HepG2 (cell line): Measurements from ENCODE around the gene GDF2. TPM values are rescaled to one million over a fixed set of nuclear protein-coding genes. Genes with fewer than 3 reads are reported as not detected.

Experiments used
- ATAC-seq: fragments of 200-7000 bp; cut with Tn5 transposase; 3 replicates; pipeline ENCODE4 v1.9.1; 2020; ENCODE audit warnings: mild to moderate bottlenecking, moderate library complexity
- BruUV-seq: library from RNA; stranded (reverse); fragments of 400-500 nt; replicated peaks from 2 replicates; lab custom pipeline; 2021; lab: Mats Ljungman, UMichigan
- CTCF ChIA-PET: fragments of 300-600 bp; formaldehyde crosslinking; extraction: SDS; loops from one replicate; lab custom pipeline; 2021; ENCODE audit warnings: low total read pairs, inconsistent platforms, low intra/inter-chr PET ratio; lab: Yijun Ruan, JAX
- POLR2A ChIA-PET: fragments of 350-600 bp; sonication (Branson Sonifier 250); formaldehyde crosslinking; loops from one replicate; lab custom pipeline; 2020; ENCODE audit warnings: antibody characterized with exemption, inconsistent platforms; lab: Yijun Ruan, JAX
- DNase-seq: peaks from one replicate; pipeline ENCODE4 v3.0.0-alpha.2; 2015; ENCODE audit warnings: low spot score
- FAIRE-seq: peaks from 3 replicates; lab custom pipeline; 2011; peaks lifted over from hg19 to GRCh38; lab: Jason Lieb, UNC
- H2AFZ ChIP-seq: one replicate; pipeline ENCODE4 v1.6.1; 2011; ENCODE audit warnings: low read length, inconsistent platforms
- H3K27ac ChIP-seq: fragments of 300-600 bp; 3 replicates; pipeline ENCODE4 v1.8.0; 2011; ENCODE audit warnings: mixed run types, mild to moderate bottlenecking, mixed read lengths, low read length, inconsistent platforms; ENCODE audit not compliant: insufficient read depth; ENCODE audit errors: extremely low read length
- H3K27me3 ChIP-seq, 2 experiments: fragments of 200-600 bp in 1 of 2; 2 replicates in 1 of 2; 3 replicates in 1 of 2; pipeline versions ENCODE4 v1.6.0 to v1.8.0; 2011; ENCODE audit warnings: low read length in 2 of 2, mild to moderate bottlenecking in 2 of 2, moderate library complexity in 2 of 2, inconsistent platforms in 1 of 2; ENCODE audit not compliant: insufficient read depth in 2 of 2, control insufficient read depth in 1 of 2
- H3K36me3 ChIP-seq, 2 experiments: fragments of 200-600 bp in 1 of 2; replicated peaks in 1 of 2; 2 replicates in 1 of 2; 3 replicates in 1 of 2; pipeline versions ENCODE4 v1.5.1 to v1.8.0; 2011; ENCODE audit warnings: low read length in 2 of 2, inconsistent platforms in 1 of 2; ENCODE audit not compliant: insufficient read depth in 2 of 2, control insufficient read depth in 1 of 2
- H3K4me1 ChIP-seq: 2 replicates; pipeline ENCODE4 v1.5.1; 2012; ENCODE audit warnings: low read length, inconsistent platforms; ENCODE audit not compliant: insufficient read depth
- H3K4me2 ChIP-seq: 2 replicates; pipeline ENCODE4 v1.6.0; 2011; ENCODE audit warnings: low read depth, low read length, inconsistent platforms
- H3K4me3 ChIP-seq, 3 experiments: fragments of 200-600 bp in 1 of 3; sonication (generic), shearing (Covaris generic) in 1 of 3; replicated peaks in 1 of 3; 2 replicates each; pipeline ENCODE4 v1.5.1; 2011 to 2016; ENCODE audit warnings: low read length in 3 of 3, inconsistent platforms in 2 of 3, low read depth in 2 of 3, mild to moderate bottlenecking in 2 of 3, control low read depth in 1 of 3, mixed read lengths in 1 of 3; ENCODE audit not compliant: insufficient read depth in 1 of 3
- H3K79me2 ChIP-seq: one replicate; pipeline ENCODE4 v1.6.1; 2011; ENCODE audit warnings: low read length, inconsistent platforms; ENCODE audit not compliant: insufficient read depth
- H3K9ac ChIP-seq: 2 replicates; pipeline ENCODE4 v1.6.0; 2011; ENCODE audit warnings: mild to moderate bottlenecking, low read depth, low read length, inconsistent platforms; ENCODE audit not compliant: insufficient read depth
- H3K9me3 ChIP-seq: 2 replicates; pipeline ENCODE4 v1.5.1; 2012; ENCODE audit warnings: mild to moderate bottlenecking, low read length
- H4K20me1 ChIP-seq: 2 replicates; pipeline ENCODE4 v1.6.0; 2011; ENCODE audit warnings: inconsistent platforms, mild to moderate bottlenecking, low read length, moderate library complexity; ENCODE audit not compliant: insufficient read depth
- BRCA1 ChIP-seq: sonication (generic); formaldehyde crosslinking; IDR thresholded peaks from 2 replicates; pipeline ENCODE4 v1.4.0; 2020; ENCODE audit warnings: missing genetic modification reagents
- CREM ChIP-seq, 2 experiments: sonication (generic) in 1 of 2; formaldehyde crosslinking in 1 of 2; IDR thresholded peaks; 2 replicates each; pipeline versions ENCODE4 v1.4.0 to v1.6.1; 2016 to 2020; ENCODE audit warnings: antibody characterized with exemption in 1 of 2, mild to moderate bottlenecking in 1 of 2, missing genetic modification reagents in 1 of 2
- HMGA1 ChIP-seq: sonication (generic); formaldehyde crosslinking; conservative IDR thresholded peaks from 2 replicates; pipeline ENCODE4 v1.4.0; 2020; ENCODE audit warnings: missing genetic modification reagents
- KLF6 ChIP-seq: IDR thresholded peaks from 2 replicates; pipeline ENCODE4 v1.8.0; 2016; ENCODE audit warnings: missing biosample characterization, missing genetic modification reagents
- SCMH1 ChIP-seq: sonication (generic); formaldehyde crosslinking; IDR thresholded peaks from 2 replicates; pipeline ENCODE4 v1.9.0; 2021; ENCODE audit warnings: missing genetic modification reagents, mild to moderate bottlenecking, borderline replicate concordance
- SNAI1 ChIP-seq: sonication (generic); formaldehyde crosslinking; IDR thresholded peaks from 2 replicates; pipeline ENCODE4 v1.5.0; 2020; ENCODE audit warnings: mild to moderate bottlenecking, missing genetic modification reagents, borderline replicate concordance
- ZBTB20 ChIP-seq: sonication (generic); formaldehyde crosslinking; IDR thresholded peaks from 2 replicates; pipeline ENCODE4 v1.8.1; 2023; ENCODE audit warnings: missing genetic modification reagents, low read depth, mild to moderate bottlenecking, borderline replicate concordance
- ZNF296 ChIP-seq: sonication (generic); formaldehyde crosslinking; conservative IDR thresholded peaks from 2 replicates; pipeline ENCODE4 v1.5.0; 2020; ENCODE audit warnings: mild to moderate bottlenecking, missing genetic modification reagents
- ZNF510 ChIP-seq: sonication (generic); formaldehyde crosslinking; IDR thresholded peaks from 2 replicates; pipeline ENCODE4 v1.4.0; 2020; ENCODE audit warnings: low read depth, mild to moderate bottlenecking, missing genetic modification reagents
- ZNF724P ChIP-seq: sonication (generic); formaldehyde crosslinking; IDR thresholded peaks from 2 replicates; pipeline ENCODE4 v1.8.0; 2022; ENCODE audit warnings: missing genetic modification reagents, borderline replicate concordance
- ZNF75D ChIP-seq: sonication (generic); formaldehyde crosslinking; IDR thresholded peaks from 2 replicates; pipeline ENCODE4 v1.8.1; 2023; ENCODE audit warnings: missing genetic modification reagents, mild to moderate bottlenecking, borderline replicate concordance
- ZNF773 ChIP-seq: sonication (generic); formaldehyde crosslinking; IDR thresholded peaks from 2 replicates; pipeline ENCODE4 v1.4.0; 2020; ENCODE audit warnings: missing genetic modification reagents, borderline replicate concordance
- ZNF879 ChIP-seq: sonication (generic); formaldehyde crosslinking; IDR thresholded peaks from 2 replicates; pipeline ENCODE4 v1.8.1; 2023; ENCODE audit warnings: missing genetic modification reagents
- WGBS: methylation state at CpG from one replicate; pipeline ENCODE4 v1.1.6; 2017; ENCODE audit warnings: low lambda C conversion rate; 5-methylcytosine and 5-hydroxymethylcytosine counted together
- in situ Hi-C: cut with HindIII; loops from 2 replicates; pipeline ENCODE4 v1.10.0; 2017; ENCODE audit warnings: low pct_unique_long_range_greater_than_20kb; ENCODE audit not compliant: extremely low pct_ligation_motif_present
- intact Hi-C: fragments of 100-400 bp; cut with micrococcal nuclease; formaldehyde crosslinking; loops from one replicate; pipeline ENCODE4 v1.10.0; 2022; ENCODE audit not compliant: unreplicated experiment
- polyA plus RNA-seq, 8 experiments: library from polyadenylated mRNA; depleted of rRNA in 3 of 8; stranded (reverse) in 7 of 8; unstranded in 1 of 8; fragments of >200 nt; fragmentation: Illumina TruSeq in 4 of 8; extraction: Trizol in 4 of 8; gene quantifications; 2 replicates each; pipeline versions ENCODE4 v1.2.1 to v1.2.3, GENCODE V29; 2011 to 2016; ENCODE audit warnings: low read depth in 4 of 8, missing spikeins in 1 of 8, mixed read lengths in 1 of 8; ENCODE audit not compliant: insufficient read depth in 1 of 8
- total RNA-seq, 5 experiments: library from RNA; depleted of rRNA; stranded (reverse); fragments of >200 nt; fragmentation: Illumina TruSeq; extraction: Trizol; gene quantifications; 2 replicates each; pipeline ENCODE4 v1.2.3, GENCODE V29; 2016; ENCODE audit warnings: low read depth in 1 of 5
- TF ChIP-seq, protein P1 (sequence below): sonication (generic); formaldehyde crosslinking; IDR thresholded peaks from 2 replicates; pipeline ENCODE4 v1.4.0; 2020; ENCODE audit warnings: missing genetic modification reagents; ENCODE audit errors: not compliant biosample characterization
- TF ChIP-seq, protein P2 (sequence below): sonication (generic); formaldehyde crosslinking; IDR thresholded peaks from 2 replicates; pipeline ENCODE4 v1.8.0; 2022; ENCODE audit warnings: missing genetic modification reagents, mild to moderate bottlenecking, borderline replicate concordance
- TF ChIP-seq, protein P3 (sequence below): sonication (generic); formaldehyde crosslinking; IDR thresholded peaks from 2 replicates; pipeline ENCODE4 v1.9.0; 2021; ENCODE audit warnings: missing genetic modification reagents, mild to moderate bottlenecking, borderline replicate concordance
- TF ChIP-seq, protein P4 (sequence below): sonication (generic); formaldehyde crosslinking; conservative IDR thresholded peaks from 2 replicates; pipeline ENCODE4 v1.8.0; 2022; ENCODE audit warnings: mild to moderate bottlenecking, moderate library complexity, missing genetic modification reagents
- TF ChIP-seq, protein P5 (sequence below): IDR thresholded peaks from 2 replicates; pipeline ENCODE4 v1.6.1; 2016; ENCODE audit warnings: mild to moderate bottlenecking, missing biosample characterization, missing genetic modification reagents

GDF2 gene
- total and polyA plus RNA-seq, 2 of the 13 experiments (the other 11 are each of a cell fraction or from before 2014, with no cell fraction given): not detected

DNA sequence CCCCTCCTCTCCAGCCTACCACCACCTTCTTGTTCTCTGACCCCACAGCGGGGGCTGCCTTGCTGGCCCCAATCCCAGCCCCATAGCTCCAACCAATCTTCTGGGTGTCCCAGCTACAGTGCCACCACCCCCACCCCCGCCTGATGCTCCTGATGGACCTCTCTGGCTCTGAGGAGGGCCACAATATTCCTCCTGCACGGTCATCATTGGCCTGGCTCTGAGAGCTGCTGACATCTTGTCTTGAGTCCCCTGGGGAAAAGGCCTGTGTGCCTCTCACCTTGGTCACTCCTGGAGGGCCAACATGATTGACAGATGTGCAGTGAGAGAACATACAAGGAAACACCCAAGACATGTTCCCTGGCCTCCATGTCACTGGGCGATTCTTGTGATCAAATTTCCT lies 7.6 kb downstream of the GDF2 start (continued):
- TF ChIP-seq, protein P1, sequence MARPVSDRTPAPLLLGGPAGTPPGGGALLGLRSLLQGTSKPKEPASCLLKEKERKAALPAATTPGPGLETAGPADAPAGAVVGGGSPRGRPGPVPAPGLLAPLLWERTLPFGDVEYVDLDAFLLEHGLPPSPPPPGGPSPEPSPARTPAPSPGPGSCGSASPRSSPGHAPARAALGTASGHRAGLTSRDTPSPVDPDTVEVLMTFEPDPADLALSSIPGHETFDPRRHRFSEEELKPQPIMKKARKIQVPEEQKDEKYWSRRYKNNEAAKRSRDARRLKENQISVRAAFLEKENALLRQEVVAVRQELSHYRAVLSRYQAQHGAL (CRISPR knock-in tag): no peak
- TF ChIP-seq, all 625 proteins: peak for 0

DNA sequence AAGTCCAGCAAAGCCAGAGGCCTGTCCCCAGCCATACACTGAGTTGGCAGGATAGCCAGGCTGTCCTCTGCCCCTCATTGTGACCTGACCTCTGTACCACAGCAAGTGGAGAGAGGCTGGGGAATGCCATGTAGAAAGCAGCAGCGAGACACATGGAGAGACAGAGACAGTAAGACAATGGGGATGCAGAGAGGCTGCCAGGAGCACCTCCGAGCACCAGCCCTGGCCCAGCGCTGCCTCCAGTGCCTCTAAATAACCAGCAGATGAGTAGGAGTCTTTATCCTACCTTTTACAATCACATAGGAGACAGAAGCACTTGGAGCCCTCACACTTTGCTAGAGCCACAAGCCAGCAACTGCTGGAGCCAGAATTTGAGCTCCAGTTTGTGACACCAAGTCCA lies 8.1 kb downstream of the GDF2 start:
- no peak overlapping the region for H3K27ac ChIP-seq
- BruUV-seq: no TSS peak
- H3K4me3 ChIP-seq: no peak overlapping the region
- H4K20me1 ChIP-seq: no peaks in the 10 kb centered on the region
- no peaks in the 10 kb centered on the region for H3K36me3 ChIP-seq
- ChIA-PET POLR2A (no interaction called here), CTCF (no interaction called here)
- WGBS: 20% methylated on average over 3 of the region's 3 CpGs
- no peaks in the 10 kb centered on the region for H3K79me2 ChIP-seq
- no peak for FAIRE-seq
- DNase-seq: no peak
- intact Hi-C loops (no loop called here), in situ Hi-C loops (no loop called here)
- no peak overlapping the region for H3K9ac ChIP-seq
- H3K4me1 ChIP-seq: peaks cover 8% of the 10 kb centered on the region; the same call in 1 of the 2 replicates
- no peak overlapping the region for H2AFZ ChIP-seq
- no peak; the same call in 2 of the 3 replicates for ATAC-seq
- no peaks in the 10 kb centered on the region for H3K9me3 ChIP-seq
- no peak overlapping the region for H3K4me2 ChIP-seq
- no peaks in the 10 kb centered on the region; a peak in 3 of 5 replicates for H3K27me3 ChIP-seq
- no peak for TF ChIP-seq ZBTB20
- no peak for TF ChIP-seq SCMH1 (CRISPR knock-in tag)
- TF ChIP-seq HMGA1 (CRISPR knock-in tag): no peak
- no peak for TF ChIP-seq BRCA1 (CRISPR knock-in tag)
- no peak for TF ChIP-seq ZNF510 (CRISPR knock-in tag)
- no peak for TF ChIP-seq ZNF724P (CRISPR knock-in tag)
- no peak for TF ChIP-seq ZNF296 (CRISPR knock-in tag)
- TF ChIP-seq KLF6 (CRISPR knock-in tag): no peak
- TF ChIP-seq, protein P2, sequence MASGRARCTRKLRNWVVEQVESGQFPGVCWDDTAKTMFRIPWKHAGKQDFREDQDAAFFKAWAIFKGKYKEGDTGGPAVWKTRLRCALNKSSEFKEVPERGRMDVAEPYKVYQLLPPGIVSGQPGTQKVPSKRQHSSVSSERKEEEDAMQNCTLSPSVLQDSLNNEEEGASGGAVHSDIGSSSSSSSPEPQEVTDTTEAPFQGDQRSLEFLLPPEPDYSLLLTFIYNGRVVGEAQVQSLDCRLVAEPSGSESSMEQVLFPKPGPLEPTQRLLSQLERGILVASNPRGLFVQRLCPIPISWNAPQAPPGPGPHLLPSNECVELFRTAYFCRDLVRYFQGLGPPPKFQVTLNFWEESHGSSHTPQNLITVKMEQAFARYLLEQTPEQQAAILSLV (CRISPR knock-in tag): no peak
- TF ChIP-seq, protein P3, sequence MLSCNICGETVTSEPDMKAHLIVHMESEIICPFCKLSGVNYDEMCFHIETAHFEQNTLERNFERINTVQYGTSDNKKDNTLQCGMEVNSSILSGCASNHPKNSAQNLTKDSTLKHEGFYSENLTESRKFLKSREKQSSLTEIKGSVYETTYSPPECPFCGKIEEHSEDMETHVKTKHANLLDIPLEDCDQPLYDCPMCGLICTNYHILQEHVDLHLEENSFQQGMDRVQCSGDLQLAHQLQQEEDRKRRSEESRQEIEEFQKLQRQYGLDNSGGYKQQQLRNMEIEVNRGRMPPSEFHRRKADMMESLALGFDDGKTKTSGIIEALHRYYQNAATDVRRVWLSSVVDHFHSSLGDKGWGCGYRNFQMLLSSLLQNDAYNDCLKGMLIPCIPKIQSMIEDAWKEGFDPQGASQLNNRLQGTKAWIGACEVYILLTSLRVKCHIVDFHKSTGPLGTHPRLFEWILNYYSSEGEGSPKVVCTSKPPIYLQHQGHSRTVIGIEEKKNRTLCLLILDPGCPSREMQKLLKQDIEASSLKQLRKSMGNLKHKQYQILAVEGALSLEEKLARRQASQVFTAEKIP (CRISPR knock-in tag): no peak
- TF ChIP-seq, protein P4, sequence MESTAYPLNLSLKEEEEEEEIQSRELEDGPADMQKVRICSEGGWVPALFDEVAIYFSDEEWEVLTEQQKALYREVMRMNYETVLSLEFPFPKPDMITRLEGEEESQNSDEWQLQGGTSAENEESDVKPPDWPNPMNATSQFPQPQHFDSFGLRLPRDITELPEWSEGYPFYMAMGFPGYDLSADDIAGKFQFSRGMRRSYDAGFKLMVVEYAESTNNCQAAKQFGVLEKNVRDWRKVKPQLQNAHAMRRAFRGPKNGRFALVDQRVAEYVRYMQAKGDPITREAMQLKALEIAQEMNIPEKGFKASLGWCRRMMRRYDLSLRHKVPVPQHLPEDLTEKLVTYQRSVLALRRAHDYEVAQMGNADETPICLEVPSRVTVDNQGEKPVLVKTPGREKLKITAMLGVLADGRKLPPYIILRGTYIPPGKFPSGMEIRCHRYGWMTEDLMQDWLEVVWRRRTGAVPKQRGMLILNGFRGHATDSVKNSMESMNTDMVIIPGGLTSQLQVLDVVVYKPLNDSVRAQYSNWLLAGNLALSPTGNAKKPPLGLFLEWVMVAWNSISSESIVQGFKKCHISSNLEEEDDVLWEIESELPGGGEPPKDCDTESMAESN (CRISPR knock-in tag): no peak
- TF ChIP-seq ZNF879 (CRISPR knock-in tag): no peak
- no peak for TF ChIP-seq ZNF773
- TF ChIP-seq ZNF75D (CRISPR knock-in tag): no peak
- TF ChIP-seq, protein P5, sequence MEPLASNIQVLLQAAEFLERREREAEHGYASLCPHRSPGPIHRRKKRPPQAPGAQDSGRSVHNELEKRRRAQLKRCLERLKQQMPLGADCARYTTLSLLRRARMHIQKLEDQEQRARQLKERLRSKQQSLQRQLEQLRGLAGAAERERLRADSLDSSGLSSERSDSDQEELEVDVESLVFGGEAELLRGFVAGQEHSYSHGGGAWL (CRISPR knock-in tag): no peak
- no peak for TF ChIP-seq SNAI1
- TF ChIP-seq CREM (IDR thresholded peaks at IDR 0.05): no peak
- TF ChIP-seq CREM (CRISPR knock-in tag; IDR thresholded peaks at IDR 0.05): no peak
